OCI-LY1 (cell line): ENCODE data around the gene RFPL3.

Experiments used
- H2AFZ ChIP-seq: fragments of 200-600 bp; sonication (generic), shearing (Covaris generic); 2 replicates; pipeline ENCODE4 v1.6.0; 2014; ENCODE audit warnings: antibody characterized with exemption, mild to moderate bottlenecking, low read length
- H3F3A ChIP-seq: fragments of 200-600 bp; sonication (generic), shearing (Covaris generic); 2 replicates; pipeline ENCODE4 v1.6.0; 2014; ENCODE audit warnings: mild to moderate bottlenecking, antibody characterized with exemption, low read length, moderate library complexity; ENCODE audit not compliant: insufficient read depth
- H3K27ac ChIP-seq: fragments of 200-600 bp; sonication (generic); 2 replicates; pipeline ENCODE4 v1.5.1; 2014; ENCODE audit warnings: low read length, mixed run types, mild to moderate bottlenecking, low read depth; ENCODE audit not compliant: poor library complexity, severe bottlenecking
- H3K27me3 ChIP-seq: fragments of 200-600 bp; sonication (generic); 2 replicates; pipeline ENCODE4 v1.6.0; 2014; ENCODE audit warnings: antibody characterized with exemption, mild to moderate bottlenecking, low read length, moderate library complexity; ENCODE audit not compliant: insufficient read depth
- H3K36me3 ChIP-seq: fragments of 200-600 bp; sonication (generic); 2 replicates; pipeline ENCODE4 v1.6.1; 2014; ENCODE audit warnings: mild to moderate bottlenecking, antibody characterized with exemption, low read length, moderate library complexity, mixed read lengths; ENCODE audit not compliant: insufficient read depth
- H3K4me1 ChIP-seq: fragments of 200-600 bp; sonication (generic); 2 replicates; pipeline ENCODE4 v1.5.1; 2014; ENCODE audit warnings: mild to moderate bottlenecking, low read length, moderate library complexity; ENCODE audit not compliant: insufficient read depth, severe bottlenecking
- H3K4me2 ChIP-seq: fragments of 200-600 bp; sonication (generic), shearing (Covaris generic); 2 replicates; pipeline ENCODE4 v1.6.1; 2014; ENCODE audit warnings: low read length
- H3K4me3 ChIP-seq: fragments of 200-600 bp; sonication (generic); 2 replicates; pipeline ENCODE4 v1.5.1; 2014; ENCODE audit warnings: low read length, low read depth, mild to moderate bottlenecking, mixed read lengths; ENCODE audit not compliant: poor library complexity, severe bottlenecking
- H3K79me2 ChIP-seq: fragments of 200-600 bp; shearing (Covaris generic); 2 replicates; pipeline ENCODE4 v1.6.1; 2016; ENCODE audit warnings: mixed run types, low read length, mixed read lengths; ENCODE audit not compliant: insufficient read depth
- H3K9ac ChIP-seq: fragments of 200-600 bp; sonication (generic), shearing (Covaris generic); 2 replicates; pipeline ENCODE4 v1.6.1; 2014; ENCODE audit warnings: mild to moderate bottlenecking, low read length, mixed read lengths
- H3K9me2 ChIP-seq: fragments of 200-600 bp; sonication (generic), shearing (Covaris generic); 2 replicates; pipeline ENCODE4 v1.6.1; 2014; ENCODE audit warnings: low read depth, mild to moderate bottlenecking, low read length, mixed read lengths
- H3K9me3 ChIP-seq: fragments of 200-600 bp; shearing (Covaris generic); 2 replicates; pipeline ENCODE4 v1.6.1; 2014; ENCODE audit warnings: low read length, mixed read lengths
- H4K20me1 ChIP-seq: fragments of 200-600 bp; sonication (generic), shearing (Covaris generic); 2 replicates; pipeline ENCODE4 v1.6.0; 2016; ENCODE audit warnings: mild to moderate bottlenecking, low read length; ENCODE audit not compliant: insufficient read depth
- CTCF ChIP-seq: fragments of 200-600 bp; sonication (generic), shearing (Covaris generic); IDR thresholded peaks from 2 replicates; pipeline ENCODE4 v1.5.1; 2017; ENCODE audit warnings: mild to moderate bottlenecking, antibody characterized with exemption, low read length, moderate library complexity, mixed read lengths
- EZH2 ChIP-seq: fragments of 200-600 bp; sonication (generic), shearing (Covaris generic); IDR thresholded peaks from 2 replicates; pipeline ENCODE4 v1.8.0; 2017; ENCODE audit warnings: borderline replicate concordance, mixed run types, mild to moderate bottlenecking, antibody characterized with exemption, low read length, moderate library complexity, mixed read lengths

RFPL3 gene

DNA sequence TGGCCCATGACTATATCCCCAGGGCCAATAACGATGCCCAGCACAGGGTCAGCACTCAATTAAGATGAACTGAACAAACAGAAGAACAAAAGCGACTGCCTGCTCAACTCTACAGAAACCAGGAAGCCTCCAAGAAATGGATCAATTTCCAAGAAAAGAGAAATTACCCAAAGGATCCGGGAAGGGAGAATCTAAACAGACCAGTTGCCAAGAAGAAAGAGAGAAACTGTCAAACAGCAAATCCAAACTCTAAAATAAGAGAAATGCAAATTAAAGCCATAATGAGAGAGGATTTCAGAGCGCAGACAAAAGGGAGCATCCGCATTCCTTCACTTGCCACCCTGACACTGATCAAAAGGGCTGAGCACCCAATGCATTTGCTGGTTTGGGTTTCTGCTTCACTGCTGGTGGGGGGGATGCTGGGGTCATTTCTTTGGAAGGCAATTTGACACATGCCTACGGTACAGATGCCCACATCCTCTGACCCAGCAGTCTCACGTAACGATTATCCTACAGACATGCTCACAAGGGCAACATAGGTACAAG, 37.7 kb upstream of the RFPL3 start:
- no peaks in the 10 kb centered on the region for H3K4me1 ChIP-seq

GRCh38 chr22:32322986-32323385, 34.7 kb upstream of the RFPL3 start:
- TF ChIP-seq EZH2 (no peak), CTCF (no peak)
- Histone ChIP-seq H3F3A (no peaks in the 10 kb centered on the region), H3K4me2 (no peak overlapping the region), H3K4me1 (no peaks in the 10 kb centered on the region), H4K20me1 (no peaks in the 10 kb centered on the region), H3K79me2 (no peaks in the 10 kb centered on the region), H3K9ac (no peak overlapping the region), H3K9me2 (no peaks in the 10 kb centered on the region), H3K4me3 (no peak overlapping the region), H3K9me3 (no peaks in the 10 kb centered on the region), H3K36me3 (no peaks in the 10 kb centered on the region), H2AFZ (no peak overlapping the region), H3K27ac (no peak overlapping the region), H3K27me3 (0 out of 2 replicates have a peak, but pooled peaks cover 4% of the 10 kb centered on the region)

More for the DNA sequence above, 37.7 kb upstream of the RFPL3 start:
- Histone ChIP-seq H3K4me3 (no peak overlapping the region), H3K79me2 (no peaks in the 10 kb centered on the region), H2AFZ (no peak overlapping the region), H3K27me3 (0 out of 2 replicates have a peak, but pooled peaks cover 3% of the 10 kb centered on the region), H3K27ac (no peak overlapping the region), H3K36me3 (no peaks in the 10 kb centered on the region), H4K20me1 (no peaks in the 10 kb centered on the region), H3K9me3 (no peaks in the 10 kb centered on the region), H3K9ac (no peak overlapping the region), H3K9me2 (no peaks in the 10 kb centered on the region), H3K4me2 (no peak overlapping the region), H3F3A (no peaks in the 10 kb centered on the region)
- TF ChIP-seq EZH2 (no peak), CTCF (no peak)

DNA sequence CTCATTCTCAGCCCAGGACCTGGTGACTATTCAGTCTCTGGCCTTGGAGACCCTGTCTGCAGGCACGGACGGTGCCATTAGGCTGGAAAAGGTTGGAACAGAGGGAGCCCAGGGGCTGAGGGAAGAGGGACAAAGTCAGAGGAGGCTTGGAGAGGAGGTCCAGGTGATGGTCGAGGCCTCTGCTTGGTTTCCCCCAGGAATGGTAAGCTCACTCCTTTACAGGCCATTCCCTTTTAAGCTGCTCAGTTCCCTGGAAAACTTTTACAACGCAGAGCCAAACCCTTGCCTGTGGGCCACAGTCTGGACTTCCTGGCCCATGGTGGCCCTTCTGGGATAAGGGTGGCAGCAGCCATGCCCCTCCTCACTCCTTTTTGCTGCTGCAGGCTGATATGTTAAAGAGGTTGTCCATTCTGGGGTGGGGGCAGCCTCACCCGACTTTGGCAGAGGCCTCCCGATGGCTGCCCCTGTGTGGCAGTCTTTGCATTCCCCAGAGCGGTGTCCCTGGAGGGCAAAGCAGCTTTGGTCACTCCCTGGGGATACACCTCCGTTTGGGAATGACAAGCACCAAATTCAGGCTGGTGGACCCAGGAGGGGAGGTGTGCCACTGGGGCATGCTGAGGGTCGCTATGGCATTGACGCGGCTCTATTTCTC, 34.0 kb upstream of the RFPL3 start:
- H3K27me3 ChIP-seq = 0 out of 2 replicates have a peak, but pooled peaks cover 4% of the 10 kb centered on the region
- no peaks in the 10 kb centered on the region for H3K9me2 ChIP-seq
- H3F3A ChIP-seq = no peaks in the 10 kb centered on the region
- no peak overlapping the region for H3K4me2 ChIP-seq
- TF ChIP-seq CTCF (no peak), EZH2 (no peak)
- H3K36me3 ChIP-seq = no peaks in the 10 kb centered on the region
- H3K9ac ChIP-seq = no peak overlapping the region
- H3K79me2 ChIP-seq = no peaks in the 10 kb centered on the region
- no peak overlapping the region for H2AFZ ChIP-seq
- H3K4me1 ChIP-seq = no peaks in the 10 kb centered on the region
- no peak overlapping the region for H3K4me3 ChIP-seq
- H4K20me1 ChIP-seq = no peaks in the 10 kb centered on the region
- no peaks in the 10 kb centered on the region for H3K9me3 ChIP-seq
- no peak overlapping the region for H3K27ac ChIP-seq
